Measurements from ENCODE around the gene GRK1.

GRK1 gene

GRCh38 chr13:113650731-113651148 is 16.3 kb upstream of the GRK1 start:
- no peak for TF ChIP-seq CTCF (IDR thresholded peaks at IDR 0.05; ENCODE audit: insufficient read depth, low read length, poor library complexity, severe bottlenecking)
- no peak for TF ChIP-seq EZH2phosphoT487 (conservative IDR thresholded peaks at IDR 0.05; ENCODE audit: low read length)
- H3F3A ChIP-seq (ENCODE audit: insufficient read depth), result no peaks in the 10 kb centered on the region; the same call in 1 of the 2 replicates
- H3K27ac ChIP-seq (ENCODE audit: low read depth, low read length), result no peak overlapping the region
- no peaks in the 10 kb centered on the region for H3K9me2 ChIP-seq (replicated peaks; ENCODE audit: insufficient read depth, low read length)
- no peaks in the 10 kb centered on the region for H3K27me3 ChIP-seq (ENCODE audit: low read length)
- H3K79me2 ChIP-seq (ENCODE audit: insufficient read depth, low read length), result no peaks in the 10 kb centered on the region
- no peak overlapping the region for H3K4me2 ChIP-seq (ENCODE audit: low read depth, low read length, poor library complexity, severe bottlenecking)
- no peaks in the 10 kb centered on the region for H4K20me1 ChIP-seq (ENCODE audit: low read depth, low read length)
- no peak overlapping the region for H2AFZ ChIP-seq (ENCODE audit: low read depth, low read length, severe bottlenecking)
- H3K9me3 ChIP-seq (ENCODE audit: insufficient read depth, low read length), result no peaks in the 10 kb centered on the region
- no peaks in the 10 kb centered on the region for H3K36me3 ChIP-seq (ENCODE audit: low read length)
- H3K4me3 ChIP-seq (ENCODE audit: insufficient read depth, low read length, poor library complexity, severe bottlenecking), result no peak overlapping the region
- H3K9ac ChIP-seq (ENCODE audit: low read length), result no peak overlapping the region

DNA sequence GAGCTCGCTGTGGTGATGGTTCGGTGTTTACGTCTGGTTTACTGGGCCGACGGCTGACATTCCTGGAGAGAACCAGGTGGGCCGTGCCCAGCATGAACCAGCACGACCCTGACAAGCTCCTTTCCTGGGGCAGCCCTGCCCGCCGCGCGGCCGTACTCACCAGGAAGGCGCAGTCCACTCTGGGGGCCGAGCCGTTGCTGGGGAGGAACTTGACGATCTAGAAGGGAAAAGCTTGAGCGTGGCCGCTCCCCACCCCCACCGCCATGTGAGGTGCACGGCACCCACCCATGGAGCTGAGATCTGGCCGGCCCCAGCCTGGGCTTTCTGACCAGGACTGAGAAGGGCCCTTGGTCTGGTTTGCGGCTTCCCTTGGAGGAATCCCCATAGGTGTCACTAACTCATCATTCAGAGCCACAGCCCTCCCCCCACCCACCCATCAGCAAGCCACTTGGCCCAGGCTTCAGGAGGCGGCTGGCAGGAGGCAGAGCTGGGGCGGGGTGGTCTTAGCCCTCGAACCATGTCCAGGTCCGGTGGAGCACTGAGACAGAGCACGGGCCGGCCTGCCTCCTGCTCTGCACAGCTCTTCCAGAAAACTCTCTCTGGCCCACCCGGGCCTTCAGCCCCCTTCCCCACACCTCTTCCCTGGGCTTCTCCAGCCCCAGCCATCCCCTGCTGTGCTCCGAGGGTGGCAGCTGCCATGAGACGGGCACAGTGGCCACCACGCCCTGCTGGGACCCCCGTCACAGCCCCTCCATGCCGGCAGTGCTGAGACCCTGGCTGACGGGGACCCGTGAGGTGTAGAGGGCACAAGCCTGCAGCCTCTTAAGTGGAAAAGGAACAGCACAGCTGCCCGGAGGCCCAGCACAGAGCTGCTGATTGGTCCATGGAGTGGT is 15.3 kb upstream of the GRK1 start:
- no peaks in the 10 kb centered on the region for H3K27me3 ChIP-seq (ENCODE audit: low read length)
- TF ChIP-seq CTCF (IDR thresholded peaks at IDR 0.05; ENCODE audit: insufficient read depth, low read length, poor library complexity, severe bottlenecking) (no peak), EZH2phosphoT487 (conservative IDR thresholded peaks at IDR 0.05; ENCODE audit: low read length) (no peak)
- H3K27ac ChIP-seq (ENCODE audit: low read depth, low read length), result peak overlapping the region; percentile 50
- no peaks in the 10 kb centered on the region for H3K9me3 ChIP-seq (ENCODE audit: insufficient read depth, low read length)
- H3F3A ChIP-seq (ENCODE audit: insufficient read depth), result no peaks in the 10 kb centered on the region; the same call in 1 of the 2 replicates
- no peaks in the 10 kb centered on the region for H3K36me3 ChIP-seq (ENCODE audit: low read length)
- H4K20me1 ChIP-seq (ENCODE audit: low read depth, low read length), result no peaks in the 10 kb centered on the region
- no peak overlapping the region for H3K4me3 ChIP-seq (ENCODE audit: insufficient read depth, low read length, poor library complexity, severe bottlenecking)
- no peaks in the 10 kb centered on the region for H3K79me2 ChIP-seq (ENCODE audit: insufficient read depth, low read length)
- H2AFZ ChIP-seq (ENCODE audit: low read depth, low read length, severe bottlenecking), result no peak overlapping the region
- no peak overlapping the region for H3K4me2 ChIP-seq (ENCODE audit: low read depth, low read length, poor library complexity, severe bottlenecking)
- H3K9ac ChIP-seq (ENCODE audit: low read length), result no peak overlapping the region
- H3K9me2 ChIP-seq (replicated peaks; ENCODE audit: insufficient read depth, low read length), result no peaks in the 10 kb centered on the region

- peak overlapping the region; percentile 50 for H3K27ac ChIP-seq (ENCODE audit: low read depth, low read length)
- TF ChIP-seq CTCF (IDR thresholded peaks at IDR 0.05; ENCODE audit: insufficient read depth, low read length, poor library complexity, severe bottlenecking) (no peak), EZH2phosphoT487 (conservative IDR thresholded peaks at IDR 0.05; ENCODE audit: low read length) (no peak)
- H3K4me2 ChIP-seq (ENCODE audit: low read depth, low read length, poor library complexity, severe bottlenecking), result no peak overlapping the region
- H3K9me2 ChIP-seq (replicated peaks; ENCODE audit: insufficient read depth, low read length), result no peaks in the 10 kb centered on the region
- no peaks in the 10 kb centered on the region for H3K9me3 ChIP-seq (ENCODE audit: insufficient read depth, low read length)
- H4K20me1 ChIP-seq (ENCODE audit: low read depth, low read length), result no peaks in the 10 kb centered on the region
- no peaks in the 10 kb centered on the region for H3K27me3 ChIP-seq (ENCODE audit: low read length)
- no peak overlapping the region for H2AFZ ChIP-seq (ENCODE audit: low read depth, low read length, severe bottlenecking)
- H3K36me3 ChIP-seq (ENCODE audit: low read length), result no peaks in the 10 kb centered on the region
- H3K79me2 ChIP-seq (ENCODE audit: insufficient read depth, low read length), result no peaks in the 10 kb centered on the region
- H3K9ac ChIP-seq (ENCODE audit: low read length), result no peak overlapping the region
- H3F3A ChIP-seq (ENCODE audit: insufficient read depth), result no peaks in the 10 kb centered on the region; the same call in 1 of the 2 replicates
- no peak overlapping the region for H3K4me3 ChIP-seq (ENCODE audit: insufficient read depth, low read length, poor library complexity, severe bottlenecking)
These were observed 14.4 kb upstream of the GRK1 start for GRCh38 chr13:113652404-113653263.

All from SU-DHL-6 (cell line).